HEK293 (cell line): ENCODE results near the gene EIF4A3.
A peak's percentile ranks its signal among the peaks of the same experiment; 100 is the strongest.

ENCODE experiments used
- CTCF ChIA-PET: fragments of 350-600 bp; formaldehyde crosslinking; extraction: SDS; loops from one replicate; lab custom pipeline; 2021; ENCODE audit warnings: antibody characterized with exemption; lab: Yijun Ruan, JAX
- POLR2A ChIA-PET: fragments of 300-600 bp; formaldehyde crosslinking; extraction: SDS; loops from one replicate; lab custom pipeline; 2020; ENCODE audit warnings: antibody characterized with exemption, inconsistent platforms; lab: Yijun Ruan, JAX
- H3K27ac ChIP-seq: fragments of 200-500 bp; sonication (Bioruptor generic); 2 replicates; pipeline ENCODE4 v1.5.1; 2014; ENCODE audit warnings: low read depth, low read length, control low read depth, inconsistent platforms; ENCODE audit errors: extremely low read depth
- H3K36me3 ChIP-seq, 2 experiments: fragments of 200-500 bp in 1 of 2; sonication (Bioruptor generic) in 1 of 2; 1 replicate in 1 of 2; 2 replicates in 1 of 2; pipeline ENCODE4 v1.5.1; 2014 to 2017; ENCODE audit warnings: inconsistent platforms in 2 of 2, low read length in 2 of 2; ENCODE audit not compliant: control insufficient read depth in 2 of 2, insufficient read depth in 1 of 2
- H3K4me1 ChIP-seq: fragments of 200-500 bp; sonication (Bioruptor generic); 2 replicates; pipeline ENCODE4 v1.5.1; 2014; ENCODE audit warnings: mild to moderate bottlenecking, low read length, inconsistent platforms; ENCODE audit not compliant: control insufficient read depth, insufficient read depth
- H3K4me3 ChIP-seq: 2 replicates; pipeline ENCODE4 v1.5.1; 2011; ENCODE audit warnings: low read depth, mild to moderate bottlenecking, control low read depth, low read length, moderate library complexity
- H3K9me3 ChIP-seq: fragments of 200-500 bp; sonication (Bioruptor generic); 2 replicates; pipeline ENCODE4 v1.5.1; 2014; ENCODE audit warnings: low read depth, low read length, inconsistent platforms; ENCODE audit not compliant: control insufficient read depth, insufficient read depth
- ATF2 ChIP-seq: fragments of 450-650 bp; formaldehyde crosslinking; IDR thresholded peaks from 2 replicates; pipeline ENCODE4 v1.5.1; 2016; ENCODE audit warnings: missing biosample characterization, missing genetic modification characterization, low read depth
- BCL6B ChIP-seq: fragments of 450-650 bp; formaldehyde crosslinking; IDR thresholded peaks from 2 replicates; pipeline ENCODE4 v1.5.1; 2017; ENCODE audit warnings: missing biosample characterization, missing genetic modification characterization
- KLF7 ChIP-seq: fragments of 450-650 bp; formaldehyde crosslinking; IDR thresholded peaks from 2 replicates; pipeline ENCODE4 v1.5.1; 2016; ENCODE audit warnings: missing biosample characterization, missing genetic modification characterization, borderline replicate concordance
- SCRT2 ChIP-seq: fragments of 450-650 bp; formaldehyde crosslinking; IDR thresholded peaks from 2 replicates; pipeline ENCODE4 v1.5.1; 2016; ENCODE audit warnings: missing biosample characterization, missing genetic modification characterization
- SETDB1 ChIP-seq: IDR thresholded peaks from one replicate; pipeline ENCODE4 v1.6.1; 2017; ENCODE audit warnings: mild to moderate bottlenecking, low read length, moderate library complexity, mixed read lengths; ENCODE audit not compliant: insufficient read length
- SP2 ChIP-seq: fragments of 450-650 bp; formaldehyde crosslinking; IDR thresholded peaks from 2 replicates; pipeline ENCODE4 v1.5.1; 2016; ENCODE audit warnings: missing biosample characterization, missing genetic modification characterization
- ZFHX2 ChIP-seq: fragments of 450-650 bp; formaldehyde crosslinking; conservative IDR thresholded peaks from 2 replicates; pipeline ENCODE4 v1.5.1; 2016; ENCODE audit warnings: missing biosample characterization, missing genetic modification characterization
- ZNF112 ChIP-seq: fragments of 450-650 bp; formaldehyde crosslinking; IDR thresholded peaks from 2 replicates; pipeline ENCODE4 v1.5.0; 2017; ENCODE audit warnings: missing biosample characterization, missing genetic modification characterization
- ZNF114 ChIP-seq: fragments of 450-650 bp; formaldehyde crosslinking; IDR thresholded peaks from 2 replicates; pipeline ENCODE4 v1.5.0; 2017; ENCODE audit warnings: missing biosample characterization, missing genetic modification characterization
- ZNF239 ChIP-seq: fragments of 450-650 bp; formaldehyde crosslinking; IDR thresholded peaks from 2 replicates; pipeline ENCODE4 v1.5.1; 2016; ENCODE audit warnings: missing biosample characterization, missing genetic modification characterization
- ZNF311 ChIP-seq: fragments of 450-650 bp; formaldehyde crosslinking; IDR thresholded peaks from 2 replicates; pipeline ENCODE4 v1.5.1; 2017; ENCODE audit warnings: missing biosample characterization, missing genetic modification characterization, borderline replicate concordance
- ZNF398 ChIP-seq: fragments of 450-650 bp; formaldehyde crosslinking; IDR thresholded peaks from 2 replicates; pipeline ENCODE4 v1.5.1; 2017; ENCODE audit warnings: missing biosample characterization, missing genetic modification characterization
- ZNF416 ChIP-seq: fragments of 450-650 bp; formaldehyde crosslinking; IDR thresholded peaks from 2 replicates; pipeline ENCODE4 v1.5.1; 2016; ENCODE audit warnings: missing biosample characterization, missing genetic modification characterization
- ZNF514 ChIP-seq: fragments of 450-650 bp; formaldehyde crosslinking; IDR thresholded peaks from 2 replicates; pipeline ENCODE4 v1.5.1; 2016; ENCODE audit warnings: missing biosample characterization, missing genetic modification characterization
- ZNF529 ChIP-seq: fragments of 450-650 bp; formaldehyde crosslinking; IDR thresholded peaks from 2 replicates; pipeline ENCODE4 v1.5.1; 2017; ENCODE audit warnings: missing genetic modification characterization, missing biosample characterization; ENCODE audit not compliant: insufficient replicate concordance
- ZNF623 ChIP-seq: fragments of 450-650 bp; formaldehyde crosslinking; IDR thresholded peaks from 2 replicates; pipeline ENCODE4 v1.5.1; 2016; ENCODE audit warnings: missing biosample characterization, missing genetic modification characterization
- ZNF701 ChIP-seq: fragments of 450-650 bp; formaldehyde crosslinking; IDR thresholded peaks from 2 replicates; pipeline ENCODE4 v1.5.1; 2016; ENCODE audit warnings: missing biosample characterization, missing genetic modification characterization
- TF ChIP-seq, protein P1 (sequence below): fragments of 450-650 bp; formaldehyde crosslinking; IDR thresholded peaks from 2 replicates; pipeline ENCODE4 v1.5.1; 2017; ENCODE audit warnings: missing biosample characterization, mild to moderate bottlenecking, missing genetic modification characterization, moderate library complexity

EIF4A3 gene

DNA sequence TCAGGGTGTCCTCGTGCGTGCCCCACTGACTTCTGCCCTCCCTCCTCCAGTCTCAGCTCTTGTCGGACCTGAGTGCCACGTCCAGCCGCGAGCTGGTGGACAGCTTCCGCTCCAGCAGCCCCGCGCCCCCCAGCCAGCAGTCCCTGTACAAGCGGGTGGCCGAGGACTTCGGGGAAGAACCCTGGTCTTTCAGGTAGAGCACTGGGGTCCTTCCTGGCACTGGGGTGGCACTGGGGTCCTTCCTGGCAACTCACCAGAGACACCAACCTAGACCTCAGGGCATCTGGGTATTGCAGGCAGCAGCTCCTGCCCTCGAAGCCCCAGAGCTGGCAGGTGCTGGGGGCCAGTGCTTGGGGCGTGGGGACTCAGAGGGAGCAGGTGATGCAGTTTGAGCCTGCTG lies 48.2 kb upstream of the EIF4A3 start:
- TF ChIP-seq ZNF114 = no peak
- TF ChIP-seq ZNF112 (tag by site-specific recombination) = no peak
- TF ChIP-seq ZNF514 (tag by site-specific recombination) = no peak
- no peak overlapping the region for H3K27ac ChIP-seq
- H3K36me3 ChIP-seq = no peaks in the 10 kb centered on the region
- H3K9me3 ChIP-seq = no peaks in the 10 kb centered on the region
- ChIA-PET POLR2A (no interaction called here), CTCF (interaction anchor here (0.6 to 4.0 kb wide), 14 partner anchors 9 to 736 kb away, joined by 3 to 48 read pairs (median 3); no protein-coding TSS in a partner anchor)
- H3K4me1 ChIP-seq = no peaks in the 10 kb centered on the region
- H3K4me3 ChIP-seq = no peak overlapping the region

DNA sequence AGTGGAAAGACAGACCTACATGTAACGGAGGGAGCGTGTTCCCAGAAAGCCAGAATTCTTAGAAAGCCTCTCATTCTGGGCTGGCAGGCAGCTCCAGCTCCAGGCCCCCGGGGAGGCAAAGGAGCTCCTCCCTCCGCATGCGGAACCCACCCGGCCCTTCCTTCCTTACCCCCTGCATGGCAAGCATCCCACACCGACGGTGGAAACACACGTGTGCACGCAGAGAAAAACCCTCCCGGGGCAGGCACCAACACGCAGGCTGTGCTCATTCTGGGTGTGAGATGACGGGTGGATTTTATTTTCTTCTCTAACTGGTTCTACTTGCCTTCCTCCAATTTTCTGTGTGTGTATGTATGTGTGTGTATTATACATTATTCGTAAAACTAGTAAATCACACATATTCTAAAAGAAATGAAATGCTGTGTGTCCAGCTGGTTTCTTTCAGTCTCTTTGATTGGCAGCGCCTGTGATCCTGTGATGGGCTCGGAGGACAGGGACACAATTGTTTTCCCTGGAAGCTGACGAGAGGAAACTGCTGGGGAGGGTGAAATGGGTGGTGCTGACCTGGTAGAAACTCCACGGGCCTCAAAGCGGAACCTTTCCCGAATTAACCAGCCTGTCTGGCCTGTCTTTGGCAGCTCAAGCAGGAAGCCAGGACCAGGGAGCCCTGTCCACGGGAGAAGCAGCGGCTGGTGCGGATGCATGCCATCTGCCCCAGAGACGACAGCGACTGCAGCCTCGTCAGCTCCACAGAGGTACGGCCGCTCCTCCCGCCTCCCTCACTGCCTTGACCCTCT lies 45.1 kb upstream of the EIF4A3 start:
- no peaks in the 10 kb centered on the region for H3K9me3 ChIP-seq
- H3K36me3 ChIP-seq = no peaks in the 10 kb centered on the region
- ChIA-PET CTCF (interaction anchor here (0.6 to 1.6 kb wide), 6 partner anchors 71 to 313 kb away, joined by 3 to 6 read pairs (median 4); partner anchors contain the start of gene GAA), POLR2A (no interaction called here)
- H3K27ac ChIP-seq = no peak overlapping the region
- H3K4me1 ChIP-seq = no peaks in the 10 kb centered on the region
- TF ChIP-seq BCL6B (peak; percentile 52; the same call in 1 of the 2 replicates), ZFHX2 (tag by site-specific recombination) (no peak), ZNF623 (tag by site-specific recombination) (no peak), SCRT2 (tag by site-specific recombination) (no peak)
- H3K4me3 ChIP-seq = no peak overlapping the region

GRCh38 chr17:80191192-80191591 lies 44.3 kb upstream of the EIF4A3 start:
- POLR2A ChIA-PET = no interaction called here
- no peaks in the 10 kb centered on the region for H3K36me3 ChIP-seq
- no peaks in the 10 kb centered on the region for H3K9me3 ChIP-seq
- H3K27ac ChIP-seq = no peak overlapping the region
- CTCF ChIA-PET = interaction anchor here (0.6 to 1.6 kb wide), 5 partner anchors 70 to 312 kb away, joined by 3 to 6 read pairs (median 4); partner anchors contain the start of gene GAA
- H3K4me1 ChIP-seq = no peaks in the 10 kb centered on the region
- H3K4me3 ChIP-seq = no peak overlapping the region
- TF ChIP-seq ZNF398 (tag by site-specific recombination) (no peak), ZNF239 (tag by site-specific recombination) (no peak), ZNF701 (no peak), KLF7 (tag by site-specific recombination) (no peak), ZNF416 (no peak), ZNF529 (tag by site-specific recombination) (no peak), ZFHX2 (tag by site-specific recombination) (no peak), SP2 (tag by site-specific recombination) (no peak), ZNF623 (tag by site-specific recombination) (no peak), ZNF311 (no peak), ATF2 (tag by site-specific recombination) (no peak), ZNF114 (no peak), SETDB1 (no peak)
- TF ChIP-seq, protein P1, sequence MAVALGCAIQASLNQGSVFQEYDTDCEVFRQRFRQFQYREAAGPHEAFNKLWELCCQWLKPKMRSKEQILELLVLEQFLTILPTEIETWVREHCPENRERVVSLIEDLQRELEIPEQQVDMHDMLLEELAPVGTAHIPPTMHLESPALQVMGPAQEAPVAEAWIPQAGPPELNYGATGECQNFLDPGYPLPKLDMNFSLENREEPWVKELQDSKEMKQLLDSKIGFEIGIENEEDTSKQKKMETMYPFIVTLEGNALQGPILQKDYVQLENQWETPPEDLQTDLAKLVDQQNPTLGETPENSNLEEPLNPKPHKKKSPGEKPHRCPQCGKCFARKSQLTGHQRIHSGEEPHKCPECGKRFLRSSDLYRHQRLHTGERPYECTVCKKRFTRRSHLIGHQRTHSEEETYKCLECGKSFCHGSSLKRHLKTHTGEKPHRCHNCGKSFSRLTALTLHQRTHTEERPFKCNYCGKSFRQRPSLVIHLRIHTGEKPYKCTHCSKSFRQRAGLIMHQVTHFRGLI (tag by site-specific recombination) = no peak
